Endometrium (tissue), 2 donors: ENCODE data around the gene MAP3K14.
"Not testable (repeated sequence)": the region's sequence is repeated elsewhere in the genome, so short reads cannot be mapped to it uniquely, and the experiment has no call there.

Source experiments
- FAIRE-seq: peaks from 2 replicates; lab custom pipeline; 2012; peaks lifted over from hg19 to GRCh38; lab: Jason Lieb, UNC
- donor health status: control.
- donor health status: control.

MAP3K14 gene

DNA sequence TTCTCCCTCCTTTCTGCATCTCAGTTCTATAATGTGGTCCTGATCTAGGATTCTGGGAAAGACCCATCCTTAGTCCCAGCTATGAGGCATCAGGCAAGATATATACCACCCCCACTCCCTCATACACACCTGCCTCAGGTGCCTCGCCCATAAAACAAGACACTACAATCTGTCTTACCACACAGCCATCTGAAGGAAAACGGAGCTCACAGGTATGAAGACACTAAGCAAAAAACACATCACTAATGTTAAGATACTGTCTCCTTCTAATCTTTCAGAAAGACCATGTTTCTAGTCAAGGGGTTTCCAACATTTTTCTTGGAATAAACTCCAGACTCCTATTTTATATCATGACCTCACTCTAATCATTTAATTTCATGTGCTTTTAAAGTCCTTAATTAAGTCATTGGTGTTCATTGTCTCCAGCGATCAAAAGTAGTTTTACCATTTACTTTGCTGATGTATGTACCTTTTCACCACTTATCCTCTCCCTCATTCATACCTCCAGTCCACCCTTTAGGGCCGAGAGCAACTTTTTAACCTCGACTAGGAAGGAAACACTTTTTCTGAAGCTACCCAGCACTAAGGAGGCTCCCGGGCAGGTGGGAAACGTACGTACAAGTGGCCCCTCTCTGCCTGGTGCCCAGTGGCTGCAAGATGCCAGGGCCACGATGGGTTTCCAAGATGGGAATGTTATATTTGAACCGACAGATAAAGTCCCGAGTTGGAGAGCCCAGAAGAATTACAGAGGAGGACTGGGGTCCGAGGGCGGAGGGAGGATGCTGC, 979 bp downstream of the MAP3K14 start:
- no peak for FAIRE-seq

DNA sequence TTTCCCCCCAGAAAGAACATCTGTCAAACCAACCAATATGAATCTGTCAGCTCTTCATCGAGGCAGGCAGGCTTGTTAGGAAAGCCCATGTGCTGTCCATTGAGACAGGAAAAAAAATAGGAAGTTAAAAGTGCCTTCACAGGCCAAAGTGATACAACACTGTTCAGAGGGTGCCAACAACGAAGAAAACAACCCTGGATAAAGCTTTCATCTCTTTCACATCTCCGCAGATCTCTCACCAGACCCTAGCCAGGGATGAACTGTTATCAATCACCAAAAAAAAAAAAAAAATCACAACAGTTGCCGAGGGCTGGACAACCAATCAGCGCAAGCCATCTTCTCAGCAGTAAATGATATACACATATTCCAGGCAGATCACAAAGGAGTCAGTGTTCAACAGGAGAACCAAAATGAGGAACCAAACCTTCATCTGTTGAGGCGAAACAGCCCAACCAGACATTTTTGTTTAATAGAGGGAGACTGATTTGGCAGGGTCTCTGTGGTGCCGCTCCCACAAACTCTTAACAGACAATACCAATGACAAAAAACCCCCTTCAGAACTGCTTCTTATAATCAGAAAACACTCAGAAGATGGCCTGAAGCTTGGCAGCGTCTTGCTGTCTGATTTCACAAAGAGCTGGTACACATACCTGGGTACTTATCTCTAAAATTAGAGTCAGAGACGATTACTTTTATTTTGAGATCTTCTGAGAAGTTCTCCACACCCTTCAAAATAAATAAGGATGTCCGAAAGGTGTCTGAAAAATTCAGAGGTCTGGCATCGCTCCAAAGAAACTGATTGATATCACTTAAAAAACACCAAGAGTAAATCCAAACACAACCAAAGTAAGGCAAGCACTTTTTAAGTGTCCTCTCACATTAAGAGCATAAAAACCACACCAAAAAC, 1.8 kb downstream of the MAP3K14 start:
- no peak for FAIRE-seq

DNA sequence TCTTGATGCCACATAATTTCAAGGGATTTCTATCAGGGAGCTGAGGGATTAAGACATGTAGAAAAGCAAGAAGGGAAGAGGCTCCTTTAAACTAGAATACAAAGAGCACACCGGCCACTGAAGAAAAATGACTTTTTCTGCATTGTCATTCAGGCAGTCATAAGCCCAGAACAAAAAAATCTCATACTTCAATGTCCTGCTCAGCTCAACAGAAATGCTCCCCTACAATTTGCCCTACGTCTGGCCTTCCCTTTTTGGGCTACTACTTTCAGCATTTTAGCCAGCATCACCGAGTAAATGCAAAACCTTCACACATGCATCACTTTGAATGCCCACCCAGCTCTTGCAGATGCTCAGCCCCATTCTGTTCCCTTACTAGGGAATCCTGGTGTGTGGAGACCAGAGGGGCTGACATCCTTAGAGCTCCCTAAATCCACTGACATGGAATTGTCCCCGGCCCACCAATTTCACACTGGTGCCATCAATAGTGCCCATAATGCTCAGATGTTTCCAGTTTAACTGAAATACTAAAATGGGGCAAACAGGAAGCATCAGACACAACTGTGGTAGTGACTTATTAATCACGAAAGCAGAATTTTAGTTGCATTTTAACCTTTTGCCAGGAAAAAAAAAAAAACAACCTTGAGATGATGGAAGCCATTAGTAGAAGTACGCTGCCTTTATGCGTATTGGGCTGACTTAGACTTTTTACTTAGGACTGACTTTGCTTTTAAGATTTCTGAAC, 2.7 kb downstream of the MAP3K14 start:
- no peak for FAIRE-seq

DNA sequence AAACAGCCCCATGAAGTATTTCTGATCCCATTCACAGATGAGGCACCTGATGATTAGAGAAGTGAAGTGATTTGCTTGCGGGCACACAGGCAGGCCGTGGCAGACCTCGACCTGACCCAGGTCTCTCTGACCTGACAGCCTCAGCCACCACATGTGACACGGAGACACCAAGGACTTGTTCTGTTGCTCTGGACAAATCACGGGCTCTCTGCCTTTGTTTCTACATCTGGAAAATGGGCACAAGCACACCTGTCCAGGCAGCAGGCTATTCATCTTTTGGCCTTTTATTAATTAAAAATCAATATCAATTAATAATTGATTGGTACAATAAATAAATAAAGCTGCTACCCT, 3.4 kb downstream of the MAP3K14 start:
- FAIRE-seq = no peak

DNA sequence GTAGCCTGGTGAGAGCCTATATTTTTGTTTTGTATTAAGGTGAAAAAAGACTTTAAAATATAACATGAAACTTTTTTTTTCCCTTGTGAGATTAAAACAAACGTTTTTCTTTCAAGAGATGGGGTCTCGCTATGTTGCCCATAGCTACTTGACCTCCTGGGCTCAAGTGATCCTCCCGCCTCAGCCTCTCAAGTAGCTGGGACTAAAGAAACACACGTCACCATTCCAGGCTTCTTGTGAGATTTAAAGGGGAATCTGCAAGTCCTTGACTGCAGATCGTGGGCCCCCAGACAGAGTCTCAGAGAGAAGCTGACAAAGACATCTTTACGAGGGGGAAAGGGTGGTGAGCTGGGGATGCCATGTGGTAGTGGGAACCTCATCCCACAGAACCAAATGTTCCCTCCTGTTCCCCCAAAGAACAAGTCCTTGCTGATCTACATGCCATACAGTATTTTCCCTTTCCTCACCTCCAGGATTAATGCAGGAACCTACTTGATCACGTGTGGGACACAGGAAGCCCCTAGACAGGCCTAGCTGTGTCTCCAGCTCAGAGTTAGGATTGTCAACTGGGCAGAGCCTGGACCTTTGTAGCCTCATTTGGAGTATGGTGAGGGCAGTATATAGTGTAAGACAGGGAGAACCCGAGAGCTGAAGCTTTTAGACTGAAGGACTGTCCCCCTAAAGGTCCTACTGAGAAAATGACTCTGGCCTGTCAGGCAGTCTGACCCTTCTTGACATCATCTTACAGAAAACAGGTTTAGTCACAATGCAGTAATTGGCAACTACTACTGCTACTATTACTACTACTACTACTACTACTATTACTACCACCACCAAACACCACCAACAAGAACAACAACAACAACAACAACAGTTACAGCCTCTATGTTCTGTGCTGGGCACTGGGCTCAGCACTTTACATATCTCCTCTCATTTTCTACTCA, 4.1 kb downstream of the MAP3K14 start:
- FAIRE-seq = no peak

DNA sequence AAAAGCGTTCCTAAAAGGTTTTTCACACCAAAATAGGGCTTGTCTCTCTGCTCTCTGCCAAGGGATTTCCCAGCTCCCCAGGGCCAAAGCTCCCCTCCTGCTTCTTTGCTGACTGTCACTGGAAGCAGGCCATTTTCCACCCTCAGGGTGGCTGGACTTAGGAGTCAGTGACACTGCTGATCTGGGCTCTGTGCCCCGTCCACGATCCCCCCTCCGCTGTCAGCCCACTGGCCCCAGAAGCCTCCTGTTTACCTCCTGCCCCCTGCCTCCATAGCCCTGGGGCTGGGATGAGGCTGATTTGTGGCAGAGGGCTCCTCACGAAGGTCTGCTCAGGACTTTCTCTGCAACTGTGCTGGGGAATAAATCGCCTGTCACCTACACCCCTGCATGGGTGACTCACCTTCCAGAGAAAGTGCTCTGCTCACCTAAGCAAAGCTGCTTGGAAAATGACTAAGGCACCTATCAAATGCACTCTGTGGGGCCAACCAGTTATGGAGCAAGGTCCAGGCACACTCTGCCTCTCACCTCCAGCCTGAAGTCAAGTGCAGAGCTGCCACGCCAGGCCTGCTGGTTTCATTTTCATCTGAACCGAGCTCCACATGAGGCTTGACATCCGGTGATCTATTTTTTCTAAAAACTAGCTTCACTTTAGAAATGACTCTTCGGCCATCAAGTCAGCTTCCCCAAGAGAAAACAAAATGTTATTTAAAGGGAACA, 4.9 kb downstream of the MAP3K14 start:
- no peak for FAIRE-seq

DNA sequence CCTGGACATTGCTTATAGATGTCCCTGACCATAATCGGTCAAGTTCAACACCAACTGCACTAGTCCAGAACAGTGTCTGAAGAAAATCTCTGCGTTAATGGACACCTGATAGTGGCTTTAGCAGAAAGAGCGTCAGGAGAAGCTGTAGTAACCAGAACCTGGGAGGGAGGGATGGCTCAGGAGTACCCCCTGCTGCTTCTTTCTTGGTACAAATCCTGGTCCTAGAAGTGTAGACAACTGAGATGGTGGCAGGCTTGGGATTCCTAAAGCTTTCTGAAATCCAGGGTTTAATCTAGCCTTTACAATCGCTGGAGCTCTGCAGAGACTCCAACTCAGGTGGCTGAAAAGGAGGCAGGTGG, 5.4 kb downstream of the MAP3K14 start:
- no peak for FAIRE-seq

DNA sequence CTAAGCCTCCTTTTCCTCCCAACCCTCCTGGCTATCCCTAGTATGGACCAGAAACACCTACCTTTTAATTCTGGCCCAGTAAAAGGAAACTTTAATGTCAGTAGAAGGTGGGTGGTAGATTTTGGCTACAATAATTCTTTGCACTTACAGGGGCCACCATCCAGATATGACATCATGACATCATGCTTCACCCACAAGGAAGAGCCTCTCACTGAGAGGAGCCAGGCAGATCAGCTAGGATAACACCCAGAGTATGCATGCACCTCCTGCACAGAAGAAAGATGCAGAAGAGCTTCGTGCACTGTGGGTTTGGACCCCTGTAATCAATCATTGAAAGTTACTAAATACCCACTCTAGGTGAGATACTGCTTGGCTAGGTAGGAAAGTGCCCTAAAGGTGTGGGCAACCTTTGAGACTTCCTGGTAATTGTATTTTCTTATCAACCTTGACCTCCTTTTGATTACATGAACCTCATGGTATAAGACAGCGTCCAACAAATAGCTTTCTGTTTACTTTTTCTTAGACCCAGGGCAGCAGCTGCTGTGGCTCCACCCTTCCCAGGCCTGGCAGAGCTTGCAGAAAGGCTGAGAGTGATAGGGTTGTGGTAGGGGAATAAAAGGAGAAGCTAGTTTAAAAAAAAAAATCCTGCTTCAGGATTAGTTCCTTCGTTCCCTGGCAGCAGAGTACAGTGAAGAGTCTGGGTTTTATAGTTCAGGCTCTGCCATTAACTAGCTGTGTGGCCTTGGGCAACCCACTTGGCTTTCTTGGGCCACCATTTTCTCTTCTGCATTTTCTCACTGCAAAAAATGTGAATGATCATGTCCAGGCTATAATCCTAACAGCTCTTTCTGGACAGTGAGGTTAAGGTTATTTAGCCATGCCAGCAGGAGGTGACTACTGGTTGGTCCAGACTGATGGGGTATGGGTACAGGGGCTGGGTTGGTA, 6.2 kb downstream of the MAP3K14 start:
- FAIRE-seq = no peak

DNA sequence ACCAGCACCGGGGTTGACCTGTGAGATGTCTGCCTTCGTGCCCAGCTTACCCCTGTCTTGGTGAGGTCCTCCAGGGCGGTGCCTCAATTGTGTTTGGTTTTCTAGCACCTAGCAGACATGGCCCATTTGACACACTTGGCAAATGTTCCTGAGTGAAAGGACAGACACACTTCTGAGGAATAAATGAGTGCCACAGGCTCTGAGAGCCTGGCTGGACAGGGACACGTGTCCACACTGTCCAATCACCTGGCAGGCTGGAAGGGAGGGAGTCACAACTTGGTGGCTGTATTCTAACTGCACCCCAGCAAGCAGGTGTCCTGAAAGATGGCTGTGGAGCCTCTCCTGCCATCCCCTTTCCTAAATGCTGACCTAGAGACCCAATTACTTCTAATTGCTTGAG, 7.4 kb downstream of the MAP3K14 start:
- no peak for FAIRE-seq

DNA sequence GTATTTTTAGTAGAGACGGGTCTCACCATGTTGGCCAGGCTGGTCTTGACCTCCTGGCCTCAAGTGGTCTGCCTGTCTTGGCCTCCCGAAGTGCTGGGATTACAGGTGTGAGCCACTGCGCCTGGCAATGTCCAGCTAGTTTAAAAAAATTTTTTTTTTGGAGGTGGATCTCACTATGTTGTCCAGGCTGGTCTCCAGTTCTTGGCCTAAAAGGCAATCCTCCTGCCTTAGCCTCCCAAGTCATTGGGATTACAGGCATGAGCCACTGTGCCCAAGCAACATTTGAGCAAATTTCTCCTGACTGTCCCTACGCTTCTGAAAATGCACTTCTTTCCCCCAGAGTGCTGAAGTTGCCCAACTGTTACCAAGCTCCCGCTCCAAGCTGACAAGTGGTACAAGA, 8.0 kb downstream of the MAP3K14 start:
- no peak for FAIRE-seq

DNA sequence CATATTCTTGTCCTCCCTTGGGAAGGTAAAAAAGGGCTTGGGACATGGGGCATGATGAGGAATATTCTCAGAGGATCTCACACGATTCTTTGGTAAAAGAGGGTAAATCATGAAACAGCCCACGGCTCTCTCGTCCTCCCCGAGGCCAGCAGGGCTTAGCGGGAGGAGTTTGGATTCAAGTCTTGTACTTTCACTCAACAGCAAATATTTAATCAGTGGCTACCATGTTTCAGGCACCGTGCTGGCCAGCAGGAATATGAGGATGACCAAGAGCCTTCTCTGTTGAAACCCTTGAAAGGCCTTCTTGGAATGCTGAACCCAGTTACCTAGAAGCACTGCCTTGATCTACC, 8.8 kb downstream of the MAP3K14 start:
- FAIRE-seq = no peak

DNA sequence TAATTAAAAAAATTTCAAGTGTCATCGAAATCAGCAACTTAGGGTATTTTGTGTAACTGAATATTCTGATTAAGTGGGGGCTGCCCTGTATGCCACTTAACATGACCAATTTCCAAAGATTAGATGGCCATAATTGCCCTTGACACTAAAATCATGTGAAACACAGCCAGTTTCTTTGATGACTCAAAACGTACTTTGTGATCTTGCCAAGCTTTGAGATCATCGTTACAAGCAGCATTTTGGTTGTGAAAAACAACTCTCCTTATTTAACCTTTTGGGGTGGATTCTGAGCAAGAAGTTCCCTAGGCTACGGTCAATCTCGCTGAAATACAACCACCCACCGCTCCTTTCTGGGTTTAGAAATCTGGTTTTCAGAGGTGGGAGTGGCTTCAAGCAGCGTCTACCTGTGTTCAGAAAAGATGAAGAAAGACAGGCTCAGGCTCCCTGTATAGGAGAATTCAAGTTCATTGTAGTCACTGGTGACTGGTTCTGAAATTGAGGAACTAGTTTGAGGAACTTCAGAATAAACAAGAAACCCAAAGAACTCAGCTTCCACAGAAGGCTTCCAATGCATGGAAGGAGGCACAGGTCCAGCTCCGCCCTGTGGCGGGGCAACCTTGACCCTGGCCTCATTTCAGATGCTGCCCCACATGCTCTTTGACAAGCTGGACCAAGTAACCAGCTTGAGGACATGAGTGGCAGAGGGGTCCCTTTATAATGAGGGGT, 9.4 kb downstream of the MAP3K14 start:
- FAIRE-seq = no peak

DNA sequence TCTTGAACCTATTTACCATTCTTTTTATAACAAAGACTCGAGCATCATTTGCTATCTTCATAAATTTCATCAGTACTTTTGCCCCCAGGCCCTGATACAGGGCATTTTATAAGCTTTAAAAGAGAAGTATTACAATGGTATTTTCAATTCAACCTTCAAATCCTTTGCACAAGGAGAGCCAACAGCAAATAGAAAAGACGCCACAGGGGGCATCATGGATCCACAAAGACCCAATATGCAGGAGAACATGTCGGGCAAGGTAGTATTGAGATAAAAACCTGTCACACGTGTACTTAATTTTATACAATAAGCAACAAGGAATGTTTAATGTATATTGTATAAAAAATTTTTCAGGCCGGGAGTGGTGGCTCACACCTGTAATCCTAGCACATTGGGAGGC, 10.2 kb downstream of the MAP3K14 start:
- no peak for FAIRE-seq

DNA sequence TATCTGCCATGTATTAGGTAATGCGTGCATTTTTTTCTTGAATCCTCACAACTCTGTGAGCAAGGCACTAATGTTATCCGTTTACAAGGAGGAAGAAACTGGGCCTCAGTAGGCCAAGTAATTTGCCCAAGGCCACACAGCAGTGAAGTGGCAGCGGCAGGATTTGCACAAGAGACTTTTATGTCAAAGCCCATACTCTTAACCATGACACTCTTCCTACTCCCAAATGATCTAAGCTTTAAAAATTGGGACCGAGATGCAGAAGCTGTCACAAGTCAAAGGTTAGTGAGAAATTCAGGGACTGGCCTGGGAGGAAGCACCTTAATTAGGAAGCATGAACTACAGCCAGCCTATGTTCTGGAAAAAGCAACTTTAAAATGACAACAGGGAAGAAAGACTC, 10.7 kb downstream of the MAP3K14 start:
- no peak for FAIRE-seq

DNA sequence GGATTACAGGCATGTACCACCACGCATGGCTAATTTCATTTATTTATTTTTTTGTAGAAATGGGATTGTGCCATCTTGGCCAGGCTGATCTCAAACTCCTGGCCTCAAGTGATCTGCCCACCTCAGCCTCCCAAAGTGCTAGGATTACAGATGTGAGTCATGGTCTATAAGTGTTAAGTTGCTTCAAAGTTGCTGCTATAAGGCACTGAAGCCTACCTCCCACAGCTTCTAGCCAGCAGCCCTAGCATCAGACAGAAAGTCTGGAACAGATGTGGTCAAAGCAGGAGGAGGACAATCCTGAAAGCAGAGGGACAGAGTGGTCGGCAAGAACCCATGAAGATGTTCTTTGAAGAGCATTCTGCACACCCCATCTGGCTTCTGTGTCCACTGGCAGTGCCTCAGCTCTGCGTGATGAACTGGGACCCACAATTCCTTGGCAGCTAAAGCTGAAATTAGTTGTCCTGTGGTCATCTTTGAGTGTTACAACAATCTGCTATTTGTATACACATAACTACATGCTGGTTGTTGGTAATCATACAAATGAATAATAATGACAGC, 11.2 kb downstream of the MAP3K14 start:
- no peak for FAIRE-seq

DNA sequence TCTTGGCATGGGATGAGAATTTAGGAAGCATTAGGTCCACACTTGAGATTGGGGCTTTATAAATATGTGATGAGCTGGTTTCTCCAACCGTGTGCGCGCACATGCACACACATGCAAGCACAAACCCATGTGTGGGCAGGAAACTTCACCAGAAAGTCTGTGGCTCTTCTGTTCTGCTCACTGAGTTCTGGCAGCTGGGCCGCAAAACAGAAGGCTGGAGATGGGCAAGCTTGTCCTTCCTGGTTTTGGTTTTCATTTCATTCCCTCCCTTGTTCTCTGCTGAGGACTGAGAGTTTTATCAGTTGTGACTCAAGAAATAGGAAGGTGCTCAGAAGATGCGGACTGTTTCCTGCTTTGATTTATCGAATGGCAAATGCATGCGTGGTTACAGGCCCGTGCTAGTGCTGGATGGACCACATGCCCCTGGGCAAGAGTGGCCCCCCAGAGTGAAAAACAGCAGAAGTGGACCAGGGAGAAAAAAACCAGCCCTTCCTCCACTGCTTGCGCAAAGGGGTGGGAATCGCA, 14.1 kb downstream of the MAP3K14 start:
- no peak for FAIRE-seq

DNA sequence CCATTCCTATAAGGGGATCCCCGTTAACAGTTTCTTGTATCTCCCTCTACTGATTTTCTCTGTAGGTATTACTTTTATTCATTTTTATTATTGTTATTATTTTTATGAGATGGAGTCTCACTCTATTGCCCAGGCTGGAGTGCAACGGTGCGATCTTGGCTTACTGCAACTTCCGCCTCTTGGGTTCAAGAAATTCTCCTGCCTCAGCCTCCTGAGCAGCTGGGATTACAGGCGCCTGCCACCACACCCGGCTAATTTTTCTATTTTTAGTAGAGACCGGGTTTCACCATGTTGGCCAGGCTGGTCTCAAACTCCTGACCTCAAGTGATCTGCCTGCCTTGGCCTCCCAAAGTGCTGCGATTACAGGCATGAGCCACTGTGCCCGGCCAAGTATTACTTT, 14.6 kb downstream of the MAP3K14 start:
- not testable (repeated sequence) for FAIRE-seq

DNA sequence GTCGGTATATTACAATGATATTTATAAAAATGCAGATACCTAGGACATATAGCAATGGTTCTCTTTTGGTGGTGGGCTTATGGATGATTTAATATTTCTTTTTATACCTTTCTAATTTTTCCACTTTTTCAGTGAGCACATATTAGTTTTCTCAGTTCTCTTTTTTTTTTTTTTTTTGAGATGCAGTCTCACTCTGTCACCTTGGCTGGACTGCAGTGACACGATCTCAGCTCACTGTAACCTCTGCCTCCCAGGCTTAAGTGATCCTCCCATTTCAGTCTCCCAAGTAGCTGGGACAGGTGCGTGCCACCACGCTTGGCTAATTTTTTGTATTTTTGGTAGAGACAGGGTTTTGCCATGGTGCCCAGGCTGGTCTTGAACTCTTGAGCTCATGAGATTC, 15.1 kb downstream of the MAP3K14 start:
- no peak for FAIRE-seq
